Endothelial cell of umbilical vein (primary cell): ENCODE data around the gene CTNNA2. TPM values are rescaled to one million over a fixed set of nuclear protein-coding genes. Genes with fewer than 3 reads are reported as not detected.

Experiments used
- BruUV-seq: library from RNA; stranded (reverse); fragments of 400-500 nt; replicated peaks from 2 replicates; lab custom pipeline; 2021; lab: Mats Ljungman, UMichigan
- CTCF ChIA-PET: fragments of 300-600, 350-600 bp; sonication (Branson Sonifier 250); formaldehyde crosslinking; loops from one replicate; lab custom pipeline; 2021; ENCODE audit warnings: antibody characterized with exemption, inconsistent platforms; lab: Charles Lee
- POLR2A ChIA-PET: fragments of 300-600, 350-600 bp; sonication (Branson Sonifier 250); formaldehyde crosslinking; loops from one replicate; lab custom pipeline; 2021; ENCODE audit warnings: antibody characterized with exemption, inconsistent platforms; lab: Charles Lee
- DNase-seq: peaks from one replicate; pipeline ENCODE4 v3.0.0-alpha.2; 2011; ENCODE audit warnings: low read depth, low spot score
- FAIRE-seq: peaks from 2 replicates; lab custom pipeline; 2011; peaks lifted over from hg19 to GRCh38; lab: Jason Lieb, UNC
- H2AFZ ChIP-seq: 2 replicates; pipeline ENCODE4 v1.6.0; 2012; ENCODE audit warnings: low read depth, low read length, control low read depth, inconsistent platforms
- H3K27ac ChIP-seq: 2 replicates; pipeline ENCODE4 v1.5.1; 2011; ENCODE audit warnings: low read depth, mild to moderate bottlenecking, control low read depth, low read length, moderate library complexity; ENCODE audit not compliant: insufficient read depth
- H3K27me3 ChIP-seq, 2 experiments: 2 replicates each; pipeline versions ENCODE4 v1.6.0 to v1.6.1; 2011; ENCODE audit warnings: low read length in 2 of 2, mixed read lengths in 1 of 2; ENCODE audit not compliant: control insufficient read depth in 2 of 2, insufficient read depth in 2 of 2
- H3K36me3 ChIP-seq, 2 experiments: 2 replicates in 1 of 2; 3 replicates in 1 of 2; pipeline ENCODE4 v1.5.1; 2011; ENCODE audit warnings: low read length in 2 of 2, mild to moderate bottlenecking in 1 of 2, moderate library complexity in 1 of 2; ENCODE audit not compliant: control insufficient read depth in 2 of 2, insufficient read depth in 2 of 2; ENCODE audit errors: extremely low read depth in 1 of 2
- H3K4me1 ChIP-seq: 3 replicates; pipeline ENCODE4 v1.5.1; 2011; ENCODE audit warnings: mild to moderate bottlenecking, low read length; ENCODE audit not compliant: control insufficient read depth, insufficient read depth; ENCODE audit errors: extremely low read depth
- H3K4me2 ChIP-seq: 2 replicates; pipeline ENCODE4 v1.6.1; 2011; ENCODE audit warnings: low read length, control low read depth, mixed read lengths; ENCODE audit not compliant: insufficient read depth
- H3K4me3 ChIP-seq, 3 experiments: fragments of 200-600 bp in 1 of 3; sonication (generic), shearing (Covaris generic) in 1 of 3; replicated peaks in 1 of 3; 2 replicates each; pipeline ENCODE4 v1.5.1; 2011 to 2016; ENCODE audit warnings: control low read depth in 3 of 3, low read length in 3 of 3, mild to moderate bottlenecking in 2 of 3, inconsistent platforms in 1 of 3, low read depth in 1 of 3, moderate library complexity in 1 of 3; ENCODE audit not compliant: insufficient read depth in 1 of 3
- H3K79me2 ChIP-seq: 2 replicates; pipeline ENCODE4 v1.6.0; 2012; ENCODE audit warnings: low read length, inconsistent platforms; ENCODE audit not compliant: control insufficient read depth, insufficient read depth
- H3K9ac ChIP-seq: replicated peaks from 2 replicates; pipeline ENCODE3; 2011; ENCODE audit warnings: low read length, control low read depth; ENCODE audit not compliant: insufficient read depth; ENCODE audit errors: extremely low read depth
- H3K9me1 ChIP-seq: replicated peaks from 3 replicates; pipeline ENCODE4 v1.6.0; 2011; ENCODE audit warnings: mild to moderate bottlenecking, low read length; ENCODE audit not compliant: control insufficient read depth, insufficient read depth; ENCODE audit errors: extremely low read depth
- H3K9me3 ChIP-seq: replicated peaks from 2 replicates; pipeline ENCODE4 v1.5.1; 2012; ENCODE audit warnings: low read length, inconsistent platforms; ENCODE audit not compliant: control insufficient read depth, insufficient read depth
- H4K20me1 ChIP-seq: replicated peaks from 2 replicates; pipeline ENCODE3; 2011; ENCODE audit warnings: mild to moderate bottlenecking, low read length; ENCODE audit not compliant: control insufficient read depth, insufficient read depth; ENCODE audit errors: extremely low read depth
- CTCF ChIP-seq, 2 donors: IDR thresholded peaks; 1 replicate in 1 of 2; 2 replicates in 1 of 2; pipeline ENCODE4 v1.5.1; 2011; ENCODE audit warnings: low read length in 2 of 2, mild to moderate bottlenecking in 2 of 2, moderate library complexity in 2 of 2, control low read depth in 1 of 2, inconsistent platforms in 1 of 2, low read depth in 1 of 2; ENCODE audit not compliant: insufficient read depth in 1 of 2; ENCODE audit errors: extremely low read depth in 1 of 2
- EZH2 ChIP-seq: IDR thresholded peaks from 2 replicates; pipeline ENCODE4 v1.6.1; 2012; ENCODE audit warnings: borderline replicate concordance, low read depth, mild to moderate bottlenecking, moderate library complexity, low read length, inconsistent platforms; ENCODE audit not compliant: severe bottlenecking
- FOS ChIP-seq: IDR thresholded peaks from 2 replicates; pipeline ENCODE4 v1.6.1; 2011; ENCODE audit warnings: mild to moderate bottlenecking, low read length, moderate library complexity, borderline replicate concordance; ENCODE audit not compliant: insufficient read depth
- GATA2 ChIP-seq: IDR thresholded peaks from 2 replicates; pipeline ENCODE4 v1.7.0; 2011; ENCODE audit warnings: low read depth, mild to moderate bottlenecking, moderate library complexity, mixed read lengths, low read length; ENCODE audit not compliant: insufficient read length, insufficient read depth
- JUN ChIP-seq: IDR thresholded peaks from 2 replicates; pipeline ENCODE4 v1.6.1; 2011; ENCODE audit warnings: borderline replicate concordance, low read depth; ENCODE audit not compliant: insufficient read length, insufficient read depth
- MAX ChIP-seq: IDR thresholded peaks from 2 replicates; pipeline ENCODE4 v1.6.1; 2011; ENCODE audit not compliant: insufficient read depth, insufficient read length
- MYC ChIP-seq: IDR thresholded peaks from one replicate; pipeline ENCODE4 v1.6.1; 2011; ENCODE audit warnings: mild to moderate bottlenecking, low read depth, low read length
- POLR2A ChIP-seq: IDR thresholded peaks from 2 replicates; pipeline ENCODE4 v1.6.1; 2012; ENCODE audit warnings: low read depth, mild to moderate bottlenecking, control low read depth, low read length
- POLR2AphosphoS5 ChIP-seq: IDR thresholded peaks from 2 replicates; pipeline ENCODE4 v1.6.1; 2012; ENCODE audit warnings: low read depth, mild to moderate bottlenecking, control low read depth, low read length, moderate library complexity; ENCODE audit not compliant: insufficient read depth
- dilution Hi-C: fragments of 300-500 bp; cut with MboI; formaldehyde crosslinking; loops from one replicate; pipeline ENCODE4 v1.15.0; 2019; ENCODE audit warnings: low sequenced_read_pairs; ENCODE audit not compliant: extremely low pct_ligation_motif_present
- intact Hi-C: fragments of 100-400 bp; cut with micrococcal nuclease; formaldehyde crosslinking; loops from one replicate; pipeline ENCODE4 v1.10.0; 2022
- polyA plus RNA-seq, 4 experiments: library from polyadenylated mRNA; depleted of rRNA in 3 of 4; stranded (reverse) in 3 of 4; unstranded in 1 of 4; fragments of >200 nt; gene quantifications; 2 replicates each; pipeline versions ENCODE4 v1.2.1 to v1.2.3, GENCODE V29; 2011 to 2012; ENCODE audit warnings: missing spikeins in 1 of 4
- total RNA-seq: library from RNA; stranded (reverse); gene quantifications from 2 replicates; pipeline ENCODE4 v1.2.3, GENCODE V29; 2021

CTNNA2 gene
- total and polyA plus RNA-seq, 2 donors (not counting 3 experiments of a cell fraction or from before 2014, with no cell fraction given), result not detected

GRCh38 chr2:80280598-80280997, 767.7 kb downstream of the CTNNA2 start:
- POLR2A ChIA-PET, result no interaction called here
- H4K20me1 ChIP-seq, result no peaks in the 10 kb centered on the region
- no peaks in the 10 kb centered on the region for H3K9me3 ChIP-seq
- CTCF ChIA-PET, result no interaction called here
- TF ChIP-seq MYC (no peak), EZH2 (no peak), CTCF (IDR thresholded peaks at IDR 0.05; ENCODE audit: extremely low read depth in 1 of 2, insufficient read depth in 1 of 2, low read depth in 1 of 2, low read length in 2 of 2) (no peak), MAX (no peak), FOS (no peak), GATA2 (no peak), POLR2A (no peak), POLR2AphosphoS5 (no peak), JUN (no peak)
- H3K4me3 ChIP-seq, result no peak overlapping the region
- no peak overlapping the region for H2AFZ ChIP-seq
- H3K27ac ChIP-seq, result no peak overlapping the region
- H3K4me2 ChIP-seq, result no peak overlapping the region
- dilution Hi-C loops, result no loop called here
- FAIRE-seq, result no peak
- no peaks in the 10 kb centered on the region for H3K79me2 ChIP-seq
- H3K4me1 ChIP-seq, result no peaks in the 10 kb centered on the region
- no peaks in the 10 kb centered on the region for H3K9me1 ChIP-seq
- H3K36me3 ChIP-seq, result no peaks in the 10 kb centered on the region
- intact Hi-C loops, result no loop called here
- no peak for DNase-seq
- no TSS peak for BruUV-seq
- no peaks in the 10 kb centered on the region for H3K27me3 ChIP-seq
- H3K9ac ChIP-seq, result no peak overlapping the region
